IMR-90 (cell line): ENCODE results near the gene PRKN. TPM values are rescaled to one million over a fixed set of nuclear protein-coding genes. Genes with fewer than 3 reads are reported as not detected.

Source experiments
- ATAC-seq: fragments of 200-7000 bp; cut with Tn5 transposase; 2 replicates; pipeline ENCODE4 v1.9.1; 2020; ENCODE audit warnings: low read depth, mild to moderate bottlenecking, moderate library complexity
- BruUV-seq: library from RNA; stranded (reverse); fragments of 400-500 nt; replicated peaks from 2 replicates; lab custom pipeline; 2021; lab: Mats Ljungman, UMichigan
- CTCF ChIA-PET: fragments of 300-600 bp; formaldehyde crosslinking; extraction: SDS; loops from one replicate; lab custom pipeline; 2021; ENCODE audit warnings: antibody characterized with exemption; lab: Yijun Ruan, JAX
- POLR2A ChIA-PET: fragments of 300-600 bp; sonication (Branson Sonifier 250); formaldehyde crosslinking; loops from one replicate; lab custom pipeline; 2022; ENCODE audit warnings: antibody characterized with exemption; ENCODE audit not compliant: unreplicated experiment; lab: Charles Lee
- DNase-seq: peaks from one replicate; pipeline ENCODE4 v3.0.0; 2013
- H2AFZ ChIP-seq: replicated peaks from 2 replicates; pipeline ENCODE3; 2013; ENCODE audit warnings: low read length, mild to moderate bottlenecking; ENCODE audit not compliant: poor library complexity
- H2AK5ac ChIP-seq: 2 replicates; pipeline ENCODE4 v1.6.1; 2013; ENCODE audit warnings: low read depth, low read length, inconsistent platforms
- H2AK9ac ChIP-seq: replicated peaks from 2 replicates; pipeline ENCODE3; 2013; ENCODE audit warnings: mild to moderate bottlenecking, low read depth, low read length, moderate library complexity; ENCODE audit not compliant: poor library complexity
- H2BK120ac ChIP-seq: 2 replicates; pipeline ENCODE4 v1.6.1; 2013; ENCODE audit warnings: low read depth, low read length, inconsistent platforms
- H2BK15ac ChIP-seq: 3 replicates; pipeline ENCODE4 v1.6.1; 2013; ENCODE audit warnings: low read depth, low read length, inconsistent platforms
- H2BK20ac ChIP-seq: 2 replicates; pipeline ENCODE4 v1.6.1; 2013; ENCODE audit warnings: low read depth, mild to moderate bottlenecking, inconsistent platforms, low read length, moderate library complexity
- H2BK5ac ChIP-seq: 2 replicates; pipeline ENCODE4 v1.6.1; 2013; ENCODE audit warnings: mild to moderate bottlenecking, low read depth, low read length, inconsistent platforms; ENCODE audit not compliant: poor library complexity, severe bottlenecking
- H3K14ac ChIP-seq: replicated peaks from 2 replicates; pipeline ENCODE4 v1.6.1; 2013; ENCODE audit warnings: low read depth, low read length, inconsistent platforms
- H3K18ac ChIP-seq: 2 replicates; pipeline ENCODE4 v1.6.1; 2013; ENCODE audit warnings: low read depth, low read length, control low read depth
- H3K23ac ChIP-seq: 2 replicates; pipeline ENCODE4 v1.6.1; 2013; ENCODE audit warnings: low read depth, low read length, inconsistent platforms
- H3K27ac ChIP-seq: 2 replicates; pipeline ENCODE4 v1.5.1; 2013; ENCODE audit warnings: mild to moderate bottlenecking, control low read depth, low read length; ENCODE audit not compliant: insufficient read depth
- H3K27me3 ChIP-seq: 2 replicates; pipeline ENCODE4 v1.6.1; 2013; ENCODE audit warnings: low read length; ENCODE audit not compliant: control insufficient read depth, insufficient read depth
- H3K36me3 ChIP-seq: 2 replicates; pipeline ENCODE4 v1.6.1; 2013; ENCODE audit warnings: low read length, mixed read lengths; ENCODE audit not compliant: control insufficient read depth, insufficient read depth
- H3K4ac ChIP-seq: 2 replicates; pipeline ENCODE4 v1.6.1; 2013; ENCODE audit warnings: low read depth, low read length, inconsistent platforms
- H3K4me1 ChIP-seq: 2 replicates; pipeline ENCODE4 v1.6.1; 2013; ENCODE audit warnings: low read length, mixed read lengths; ENCODE audit not compliant: control insufficient read depth, insufficient read depth
- H3K4me2 ChIP-seq: 2 replicates; pipeline ENCODE4 v1.6.1; 2013; ENCODE audit warnings: low read depth, mild to moderate bottlenecking, control low read depth, low read length, moderate library complexity
- H3K4me3 ChIP-seq: 2 replicates; pipeline ENCODE4 v1.5.1; 2013; ENCODE audit warnings: low read depth, mild to moderate bottlenecking, control low read depth, low read length, moderate library complexity; ENCODE audit not compliant: insufficient read depth
- H3K56ac ChIP-seq: 2 replicates; pipeline ENCODE4 v1.6.1; 2013; ENCODE audit warnings: low read length, inconsistent platforms; ENCODE audit not compliant: insufficient read depth; ENCODE audit errors: extremely low read depth
- H3K79me1 ChIP-seq, 2 experiments: 2 replicates each; pipeline ENCODE4 v1.6.1; 2013; ENCODE audit warnings: low read length in 2 of 2, inconsistent platforms in 1 of 2, low read depth in 1 of 2
- H3K9ac ChIP-seq: 2 replicates; pipeline ENCODE4 v1.6.1; 2013; ENCODE audit warnings: low read depth, low read length, control low read depth
- H3K9me1 ChIP-seq: 2 replicates; pipeline ENCODE4 v1.6.1; 2013; ENCODE audit warnings: low read length, inconsistent platforms; ENCODE audit not compliant: insufficient read depth
- H3K9me3 ChIP-seq: 2 replicates; pipeline ENCODE4 v1.6.1; 2013; ENCODE audit warnings: low read length; ENCODE audit not compliant: control insufficient read depth, insufficient read depth
- H4K20me1 ChIP-seq: 2 replicates; pipeline ENCODE4 v1.6.1; 2013; ENCODE audit warnings: low read length, inconsistent platforms; ENCODE audit not compliant: insufficient read depth
- H4K5ac ChIP-seq: 2 replicates; pipeline ENCODE4 v1.6.1; 2013; ENCODE audit warnings: mild to moderate bottlenecking, low read depth, low read length, control low read depth
- H4K8ac ChIP-seq, 2 experiments: 2 replicates each; pipeline ENCODE4 v1.6.1; 2013; ENCODE audit warnings: low read depth in 2 of 2, low read length in 2 of 2, control low read depth in 1 of 2, inconsistent platforms in 1 of 2
- H4K91ac ChIP-seq: 2 replicates; pipeline ENCODE4 v1.6.1; 2013; ENCODE audit warnings: low read depth, low read length, inconsistent platforms; ENCODE audit not compliant: insufficient read depth
- BHLHE40 ChIP-seq: fragments of 150-350 bp; IDR thresholded peaks from 2 replicates; pipeline ENCODE4 v1.6.1; 2016; ENCODE audit warnings: mild to moderate bottlenecking, low read depth, low read length
- CEBPB ChIP-seq: IDR thresholded peaks from 2 replicates; pipeline ENCODE4 v1.6.1; 2012; ENCODE audit warnings: low read depth, low read length, improper control_type of control experiment
- CHD1 ChIP-seq: IDR thresholded peaks from 2 replicates; pipeline ENCODE4 v1.6.1; 2012; ENCODE audit warnings: low read depth, low read length, improper control_type of control experiment
- CTCF ChIP-seq: conservative IDR thresholded peaks from 2 replicates; pipeline ENCODE4 v1.5.1; 2012; ENCODE audit warnings: mild to moderate bottlenecking, low read depth, low read length, improper control_type of control experiment
- ELK1 ChIP-seq: fragments of 150-350 bp; IDR thresholded peaks from 2 replicates; pipeline ENCODE4 v1.6.1; 2016; ENCODE audit warnings: low read depth, mild to moderate bottlenecking, low read length, moderate library complexity, borderline replicate concordance
- FOS ChIP-seq: fragments of 150-350 bp; IDR thresholded peaks from 2 replicates; pipeline ENCODE4 v1.6.1; 2016; ENCODE audit warnings: low read depth, low read length
- MAFK ChIP-seq: IDR thresholded peaks from 2 replicates; pipeline ENCODE4 v1.6.1; 2012; ENCODE audit warnings: low read depth, low read length, improper control_type of control experiment
- MAZ ChIP-seq: IDR thresholded peaks from 2 replicates; pipeline ENCODE4 v1.6.1; 2012; ENCODE audit warnings: low read depth, mild to moderate bottlenecking, low read length, improper control_type of control experiment, moderate library complexity, borderline replicate concordance
- NFE2L2 ChIP-seq: fragments of 150-350 bp; IDR thresholded peaks from 2 replicates; pipeline ENCODE4 v1.6.1; 2016; ENCODE audit warnings: low read depth, mild to moderate bottlenecking, low read length
- POLR2A ChIP-seq: IDR thresholded peaks from 2 replicates; pipeline ENCODE4 v1.6.1; 2012; ENCODE audit warnings: mild to moderate bottlenecking, low read depth, low read length
- RAD21 ChIP-seq: IDR thresholded peaks from 2 replicates; pipeline ENCODE4 v1.6.1; 2012; ENCODE audit warnings: low read length, improper control_type of control experiment
- RFX5 ChIP-seq: IDR thresholded peaks from 2 replicates; pipeline ENCODE4 v1.8.0; 2012; ENCODE audit warnings: low read depth, mild to moderate bottlenecking, low read length, moderate library complexity
- SMC3 ChIP-seq: fragments of 150-350 bp; IDR thresholded peaks from 2 replicates; pipeline ENCODE4 v1.6.1; 2016; ENCODE audit warnings: low read depth, mild to moderate bottlenecking, antibody characterized with exemption, low read length, moderate library complexity
- USF2 ChIP-seq: fragments of 150-350 bp; IDR thresholded peaks from 2 replicates; pipeline ENCODE4 v1.6.1; 2017; ENCODE audit warnings: mild to moderate bottlenecking, antibody characterized with exemption, low read length, low read depth
- WGBS, 2 experiments: methylation state at CpG; one replicate each; pipeline versions ENCODE4 v1.1.5 to v1.1.7; 2013; ENCODE audit warnings: missing lambda C conversion rate in 2 of 2; ENCODE audit not compliant: insufficient read length in 1 of 2; ENCODE audit errors: extremely low coverage in 2 of 2; 5-methylcytosine and 5-hydroxymethylcytosine counted together
- dilution Hi-C: fragments of 300-500 bp; cut with HindIII; formaldehyde crosslinking; loops from one replicate; pipeline ENCODE4 v1.14.3; 2018; ENCODE audit warnings: low sequenced_read_pairs; ENCODE audit not compliant: unreplicated experiment
- in situ Hi-C: fragments of 300-500 bp; cut with MboI; formaldehyde crosslinking; loops from 3 replicates; pipeline ENCODE4 v1.14.3; 2019; ENCODE audit warnings: low sequenced_read_pairs, inconsistent platforms, mixed read lengths
- intact Hi-C: fragments of 100-400 bp; cut with micrococcal nuclease; formaldehyde crosslinking; loops from 2 replicates; pipeline ENCODE4 v1.10.0; 2022
- polyA plus RNA-seq, 3 experiments: library from polyadenylated mRNA; depleted of rRNA; stranded (reverse); fragments of >200 nt; gene quantifications; 2 replicates each; pipeline ENCODE4 v1.2.3, GENCODE V29; 2012; ENCODE audit warnings: low replicate concordance in 1 of 3
- total RNA-seq: library from RNA; depleted of rRNA; stranded (reverse); fragments of >200 nt; gene quantifications from 2 replicates; pipeline ENCODE4 v1.2.3, GENCODE V29; 2012

PRKN gene
- total and polyA plus RNA-seq, 2 of the 4 experiments (the other 2 are of a cell fraction), result 0.15 to 0.18 TPM

GRCh38 chr6:161354276-161354840 is 1373.2 kb downstream of the PRKN start:
- H2AFZ ChIP-seq, result no peak overlapping the region
- H3K56ac ChIP-seq, result no peak overlapping the region
- no peak overlapping the region for H3K4me2 ChIP-seq
- no peak for ATAC-seq
- no peak overlapping the region for H3K23ac ChIP-seq
- H2BK20ac ChIP-seq, result no peak overlapping the region
- POLR2A ChIA-PET, result no interaction called here
- no peaks in the 10 kb centered on the region for H3K79me1 ChIP-seq
- H4K8ac ChIP-seq, result no peak overlapping the region
- H3K4me3 ChIP-seq, result no peak overlapping the region
- H4K20me1 ChIP-seq, result no peaks in the 10 kb centered on the region
- no peak overlapping the region for H3K14ac ChIP-seq
- H3K9ac ChIP-seq, result no peak overlapping the region
- DNase-seq, result no peak
- no peak overlapping the region for H2BK5ac ChIP-seq
- CTCF ChIA-PET, result interaction anchor here (2.8 kb wide), 1 partner anchor 16 kb away, joined by 9 read pairs; no protein-coding TSS in a partner anchor
- dilution Hi-C loops (no loop called here), in situ Hi-C loops (no loop called here), intact Hi-C loops (no loop called here)
- WGBS, 2 experiments, result 84% methylated on average over 7 of the region's 12 CpGs; no CpG with 5 or more reads in 1 of the 2 experiments
- no peaks in the 10 kb centered on the region for H3K27me3 ChIP-seq
- H2BK15ac ChIP-seq, result no peak overlapping the region
- TF ChIP-seq FOS (no peak), SMC3 (no peak), RAD21 (no peak), USF2 (no peak), CTCF (no peak), CHD1 (no peak), MAFK (no peak), BHLHE40 (no peak), CEBPB (no peak), RFX5 (no peak), ELK1 (no peak), POLR2A (no peak), MAZ (no peak), NFE2L2 (no peak)
- H3K4ac ChIP-seq, result no peak overlapping the region
- H3K9me3 ChIP-seq, result no peaks in the 10 kb centered on the region
- H3K36me3 ChIP-seq, result no peaks in the 10 kb centered on the region
- BruUV-seq, result no TSS peak
- no peak overlapping the region for H4K5ac ChIP-seq
- no peak overlapping the region for H3K27ac ChIP-seq
- H3K4me1 ChIP-seq, result no peaks in the 10 kb centered on the region
- H2AK9ac ChIP-seq, result no peak overlapping the region
- no peaks in the 10 kb centered on the region for H3K9me1 ChIP-seq
- no peak overlapping the region for H2BK120ac ChIP-seq
- H2AK5ac ChIP-seq, result no peak overlapping the region
- H3K18ac ChIP-seq, result no peak overlapping the region
- H4K91ac ChIP-seq, result no peak overlapping the region
